GM19240 (cell line): ENCODE measurements around the gene CD37.
A peak's percentile ranks its signal among the peaks of the same experiment; 100 is the strongest.
"Not testable (repeated sequence)": the region's sequence is repeated elsewhere in the genome, so short reads cannot be mapped to it uniquely, and the experiment has no call there.

Experiments
- DNase-seq: peaks from one replicate; pipeline ENCODE4 v3.0.0; 2011; ENCODE audit warnings: low spot score; ENCODE audit not compliant: insufficient read length

CD37 gene

DNA sequence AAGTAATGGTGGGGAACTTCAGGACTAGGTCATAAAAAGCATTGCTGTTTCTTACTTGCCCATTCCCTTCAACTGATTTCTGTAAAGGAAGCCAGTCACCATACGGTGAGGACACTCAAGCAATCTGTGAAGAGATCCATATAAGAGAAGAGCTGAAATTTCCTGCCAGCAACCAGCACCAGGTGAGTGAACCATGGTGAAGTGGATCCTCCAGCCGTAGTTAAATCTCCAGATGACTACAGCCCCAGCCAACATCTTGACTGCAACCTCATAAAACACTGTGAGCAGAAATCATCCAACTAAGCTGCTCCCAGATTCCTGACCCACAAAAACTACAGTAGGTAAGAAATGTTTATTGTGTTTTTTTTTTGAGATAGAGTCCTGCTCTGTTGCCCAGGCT is 6.5 kb upstream of the CD37 start:
- DNase-seq: no peak

DNA sequence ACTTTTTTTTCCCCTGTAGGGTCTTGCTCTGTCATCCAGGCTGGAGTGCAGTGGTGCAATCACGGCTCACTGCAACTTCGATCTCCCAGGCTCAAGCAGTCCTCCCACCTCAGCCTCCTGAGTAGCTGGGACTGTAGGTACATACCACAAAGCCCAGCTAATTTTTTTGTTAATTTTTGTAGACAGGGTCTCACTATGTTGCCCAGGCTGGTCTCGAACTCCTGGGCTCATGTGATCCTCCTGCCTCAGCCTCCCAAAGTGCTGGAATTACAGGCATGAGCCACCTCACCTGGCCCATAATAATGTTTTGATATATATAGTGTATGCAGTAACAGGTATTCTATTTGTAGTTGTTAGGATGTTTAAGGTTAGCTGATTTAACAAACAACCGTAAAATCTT is 4.0 kb upstream of the CD37 start:
- not testable (repeated sequence) for DNase-seq

- no peak for DNase-seq
Observed at GRCh38 chr19:49331616-49332055, 3.6 kb upstream of the CD37 start.

GRCh38 chr19:49332691-49333417 is 2.4 kb upstream of the CD37 start:
- not testable (repeated sequence) for DNase-seq

DNA sequence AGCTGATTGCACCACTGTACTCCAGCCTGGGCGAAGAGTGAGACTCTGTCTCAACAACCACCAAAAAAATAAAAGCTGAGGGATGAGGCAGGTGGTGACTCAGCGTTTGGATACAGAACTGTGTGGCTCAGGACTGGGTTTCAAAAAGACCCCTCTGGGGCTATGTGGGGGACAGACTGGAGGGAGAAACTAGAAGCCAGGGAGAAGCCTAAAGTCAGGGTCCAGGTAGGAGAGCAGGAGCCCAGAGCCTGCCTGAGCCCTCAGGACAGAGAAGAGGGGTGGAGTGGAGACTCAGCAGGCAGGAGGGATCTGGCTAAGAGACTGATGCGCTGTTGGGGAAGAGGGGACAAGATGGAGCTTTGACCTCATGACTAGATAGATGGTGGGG is 1.8 kb upstream of the CD37 start:
- no peak for DNase-seq

DNA sequence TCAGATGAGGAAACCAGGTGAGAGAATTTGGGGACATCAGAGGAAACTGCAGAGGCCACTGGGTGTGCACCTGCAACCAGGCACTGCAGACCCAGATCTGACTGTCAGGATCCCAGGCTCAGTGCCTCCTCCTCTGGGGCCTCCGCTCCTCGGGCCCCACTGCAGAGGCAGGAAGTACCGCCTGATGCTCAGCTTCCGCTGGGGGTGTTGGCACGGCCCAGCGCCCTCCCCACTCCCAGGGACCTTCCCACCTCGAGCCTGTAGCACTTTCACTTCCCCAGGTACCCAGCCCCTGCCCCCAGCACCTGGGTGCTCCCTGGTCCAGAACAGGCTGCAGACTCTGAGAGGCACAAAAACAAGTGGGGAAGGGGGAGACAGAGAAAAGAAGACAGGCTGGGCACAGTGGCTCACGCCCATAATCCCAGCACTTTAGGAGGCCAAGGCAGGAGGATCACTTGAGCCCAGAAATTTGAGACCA is 1.4 kb upstream of the CD37 start:
- DNase-seq: no peak

DNA sequence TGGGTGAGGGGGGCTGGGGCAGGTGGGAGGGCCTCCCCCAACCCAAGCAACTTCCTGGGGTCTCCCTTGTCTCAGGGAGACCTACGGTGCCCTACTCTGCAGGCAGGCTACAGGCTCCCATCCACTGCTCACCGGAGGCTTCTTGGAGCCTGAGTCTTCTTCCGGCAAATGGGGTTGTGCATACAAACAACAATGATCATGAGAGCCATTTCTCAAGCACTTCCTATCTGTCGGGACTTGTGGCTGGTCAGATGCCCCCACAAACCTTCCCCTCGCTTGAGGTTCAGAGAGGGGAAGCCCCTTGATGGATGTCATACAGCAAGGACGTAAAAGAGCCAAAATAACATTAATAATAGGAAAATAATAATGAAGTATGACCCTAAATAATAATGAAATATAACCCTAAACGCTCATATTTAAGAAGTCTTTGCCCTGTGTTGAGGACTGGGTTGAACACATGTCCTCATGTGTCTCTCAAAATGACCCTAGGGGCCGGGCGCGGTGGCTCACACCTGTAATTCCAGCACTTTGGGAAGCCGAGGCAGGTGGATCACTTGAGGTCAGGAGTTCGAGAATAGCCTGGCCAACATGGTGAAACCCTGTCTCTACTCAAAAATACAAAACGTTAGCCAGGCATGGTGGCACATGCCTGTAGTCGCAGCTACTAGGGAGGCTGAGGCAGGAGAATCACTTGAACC is 727 bp downstream of the CD37 start:
- no peak for DNase-seq

DNA sequence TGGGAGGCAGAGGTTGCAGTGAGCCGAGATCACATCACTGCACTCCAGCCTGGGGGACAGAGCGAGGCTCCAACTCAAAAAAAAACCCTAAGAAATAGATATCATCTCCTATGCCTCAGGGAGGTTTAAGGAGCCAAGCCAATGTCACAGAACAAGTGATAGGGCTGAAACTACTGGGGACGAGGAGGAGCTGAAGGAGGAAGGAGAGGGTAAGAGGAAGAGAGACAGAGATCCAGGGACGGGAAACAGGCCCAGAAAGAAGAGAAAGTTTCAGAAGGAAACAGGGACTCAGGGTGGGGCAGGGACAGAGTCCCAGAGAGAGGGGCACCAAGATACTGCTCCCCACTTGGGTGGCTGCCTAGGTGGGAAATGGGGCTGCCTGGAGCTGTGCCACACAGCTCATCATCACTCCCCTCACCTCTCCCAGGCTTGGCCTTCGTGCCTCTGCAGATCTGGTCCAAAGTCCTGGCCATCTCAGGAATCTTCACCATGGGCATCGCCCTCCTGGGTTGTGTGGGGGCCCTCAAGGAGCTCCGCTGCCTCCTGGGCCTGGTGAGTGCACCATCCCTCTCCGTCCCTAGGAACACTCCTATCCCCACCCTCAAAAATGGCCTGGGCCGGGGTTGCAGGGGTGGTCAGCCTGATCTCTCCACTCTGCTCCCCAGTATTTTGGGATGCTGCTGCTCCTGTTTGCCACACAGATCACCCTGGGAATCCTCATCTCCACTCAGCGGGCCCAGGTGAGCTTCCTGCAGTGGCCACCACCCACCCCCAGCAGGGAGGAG is 1.5 kb downstream of the CD37 start:
- DNase-seq: no peak

DNA sequence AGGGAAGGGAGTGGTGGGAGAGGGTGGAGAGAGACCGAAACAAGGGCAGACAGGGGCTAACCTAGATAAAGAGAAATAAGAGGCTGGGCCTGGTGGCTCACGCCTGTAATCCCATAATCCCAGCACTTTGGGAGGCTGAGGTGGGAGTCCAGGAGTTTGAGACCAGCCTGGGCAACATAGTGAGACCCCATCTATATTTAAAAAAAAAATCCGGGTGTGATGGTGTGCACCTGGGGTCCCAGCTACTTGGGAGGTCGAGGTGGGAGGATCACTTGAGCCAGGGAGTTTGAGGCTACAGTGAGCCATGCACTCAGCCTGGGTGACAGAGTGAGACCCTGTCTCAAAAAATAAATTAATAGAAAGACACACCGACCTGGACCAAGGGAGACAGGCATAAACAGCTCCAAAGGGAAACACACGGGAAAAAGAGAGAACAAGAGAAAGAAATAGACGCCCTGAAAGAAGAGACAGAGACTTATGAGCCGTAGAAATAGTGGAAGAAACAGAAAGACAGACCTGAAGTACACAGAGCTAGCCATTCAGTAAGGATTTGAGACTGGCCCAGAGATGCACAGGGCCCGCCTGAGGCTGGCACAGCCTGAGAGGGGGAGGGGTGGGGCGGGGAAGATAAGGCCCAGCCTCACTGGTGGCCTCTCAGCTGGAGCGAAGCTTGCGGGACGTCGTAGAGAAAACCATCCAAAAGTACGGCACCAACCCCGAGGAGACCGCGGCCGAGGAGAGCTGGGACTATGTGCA is 2.2 kb downstream of the CD37 start:
- no peak for DNase-seq

GRCh38 chr19:49338023-49338677 is 2.9 kb downstream of the CD37 start:
- no peak for DNase-seq

DNA sequence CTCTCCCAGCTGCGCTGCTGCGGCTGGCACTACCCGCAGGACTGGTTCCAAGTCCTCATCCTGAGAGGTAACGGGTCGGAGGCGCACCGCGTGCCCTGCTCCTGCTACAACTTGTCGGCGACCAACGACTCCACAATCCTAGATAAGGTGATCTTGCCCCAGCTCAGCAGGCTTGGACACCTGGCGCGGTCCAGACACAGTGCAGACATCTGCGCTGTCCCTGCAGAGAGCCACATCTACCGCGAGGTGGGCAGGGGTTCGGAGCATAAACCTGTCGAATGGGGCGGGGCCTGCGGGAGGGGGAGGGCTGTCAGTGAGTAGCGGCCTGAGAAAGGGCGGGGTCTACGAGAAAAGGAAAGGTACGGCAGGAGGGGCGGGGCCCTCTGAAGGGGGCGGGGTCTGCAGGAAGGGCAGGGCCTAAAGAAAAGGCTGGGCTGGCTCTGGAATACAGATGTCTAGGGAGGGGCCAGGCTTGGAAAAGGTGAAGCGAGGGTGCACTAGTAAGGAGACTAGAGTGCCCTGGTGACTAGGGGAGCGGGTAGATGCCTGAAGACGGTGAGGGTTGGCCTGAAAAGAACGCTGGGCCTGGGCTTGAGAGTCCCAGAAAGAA is 3.6 kb downstream of the CD37 start:
- no peak for DNase-seq

DNA sequence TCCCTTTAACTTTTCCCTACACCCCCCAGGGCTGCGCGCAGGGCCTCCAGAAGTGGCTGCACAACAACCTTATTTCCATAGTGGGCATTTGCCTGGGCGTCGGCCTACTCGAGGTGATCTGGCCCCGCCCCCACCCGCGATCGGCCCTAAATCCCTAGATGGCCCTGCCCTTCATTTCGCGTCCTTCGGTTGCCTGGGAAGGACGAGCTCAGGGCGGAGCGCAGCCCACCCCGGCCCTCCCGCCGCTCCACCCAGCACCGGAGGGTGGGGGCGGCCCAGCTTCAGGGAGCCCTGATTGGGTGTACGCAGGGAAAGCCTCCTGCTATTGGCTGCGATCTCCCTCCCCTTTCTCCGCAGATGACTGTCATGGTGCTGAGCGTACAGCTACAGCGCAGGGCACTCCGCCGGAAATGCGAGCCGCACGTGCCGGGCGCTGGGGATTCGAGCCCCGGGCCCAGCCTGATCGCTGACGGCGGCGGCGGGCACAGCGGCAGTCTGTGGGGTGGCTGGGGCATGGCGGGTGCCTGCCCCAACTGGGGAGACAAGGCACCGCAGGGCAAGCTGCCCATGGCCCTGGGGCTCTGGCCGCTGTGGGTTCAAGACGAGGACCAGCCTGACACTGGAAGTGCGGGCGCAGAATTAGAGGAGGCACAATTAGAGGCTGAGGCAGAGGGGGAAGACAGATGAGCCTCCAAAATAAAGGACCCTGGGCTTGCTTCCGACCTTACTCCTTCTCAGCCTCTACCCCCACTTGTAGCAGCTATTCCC is 4.3 kb downstream of the CD37 start:
- no peak for DNase-seq

DNA sequence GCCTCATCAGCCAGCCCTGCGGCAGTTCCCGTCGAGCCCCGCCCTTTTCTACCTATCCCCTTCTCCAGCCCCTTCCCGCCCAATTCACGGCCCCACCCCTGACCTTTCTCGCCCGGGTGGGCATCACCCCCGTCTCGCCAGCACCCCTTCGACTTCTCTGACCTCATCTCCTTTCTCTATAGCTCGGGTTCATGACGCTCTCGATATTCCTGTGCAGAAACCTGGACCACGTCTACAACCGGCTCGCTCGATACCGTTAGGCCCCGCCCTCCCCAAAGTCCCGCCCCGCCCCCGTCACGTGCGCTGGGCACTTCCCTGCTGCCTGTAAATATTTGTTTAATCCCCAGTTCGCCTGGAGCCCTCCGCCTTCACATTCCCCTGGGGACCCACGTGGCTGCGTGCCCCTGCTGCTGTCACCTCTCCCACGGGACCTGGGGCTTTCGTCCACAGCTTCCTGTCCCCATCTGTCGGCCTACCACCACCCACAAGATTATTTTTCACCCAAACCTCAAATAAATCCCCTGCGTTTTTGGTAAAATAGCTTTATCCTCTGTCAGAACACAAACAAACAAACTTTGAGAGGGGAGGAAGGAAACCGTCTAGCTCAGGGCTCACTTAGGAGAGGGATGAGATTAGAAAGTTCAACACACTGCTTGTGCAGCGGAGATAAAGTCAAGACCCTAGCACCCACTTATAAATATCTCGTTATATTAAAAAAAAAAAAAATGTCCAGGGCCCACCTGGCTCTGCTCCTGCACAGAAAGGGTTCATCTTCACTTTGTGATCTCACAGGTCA is 5.1 kb downstream of the CD37 start:
- DNase-seq: peak; percentile 83

DNA sequence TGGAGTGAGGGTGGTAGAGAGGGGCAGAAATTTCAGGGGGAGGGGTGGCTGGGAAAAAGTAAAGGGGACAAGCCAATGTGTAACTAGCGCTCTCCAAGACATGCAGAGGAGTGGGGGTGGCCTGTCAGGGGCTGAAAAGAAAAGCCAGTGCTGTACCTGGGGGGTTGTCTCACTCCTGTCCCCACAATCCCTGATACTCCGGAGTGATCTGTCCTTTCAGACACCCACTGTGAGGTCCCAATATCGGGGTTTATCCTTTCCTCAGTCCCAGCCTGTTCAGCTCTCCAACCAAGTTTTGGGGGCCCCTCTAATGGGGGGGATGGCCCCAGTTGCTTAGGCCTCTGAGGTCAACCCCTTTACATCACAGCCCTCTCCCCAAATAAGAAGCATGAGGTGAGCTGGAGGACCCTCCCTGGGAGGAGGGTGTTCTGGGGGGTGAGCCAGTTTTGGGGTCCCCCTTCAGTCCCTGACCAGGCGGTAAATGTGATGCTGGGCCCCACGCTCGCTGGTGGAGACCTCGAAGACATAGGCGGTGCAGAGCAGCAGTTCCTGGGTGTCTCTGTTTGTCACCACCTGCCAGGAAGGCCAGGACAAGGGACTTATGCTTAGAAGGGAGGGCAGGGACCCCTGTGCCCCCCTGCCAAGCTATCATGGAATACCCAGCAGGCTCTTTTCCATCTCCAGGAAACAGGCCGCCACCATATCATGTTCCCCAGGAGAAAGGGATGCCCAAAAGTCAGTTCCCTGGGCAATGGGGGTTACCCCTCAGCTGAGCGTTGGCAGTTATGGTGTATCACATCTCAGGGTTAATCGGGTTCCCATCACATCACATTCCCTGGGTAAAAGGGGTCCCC is 5.9 kb downstream of the CD37 start:
- no peak for DNase-seq

GRCh38 chr19:49342291-49342721 is 7.1 kb downstream of the CD37 start:
- no peak for DNase-seq

GRCh38 chr19:49343123-49343522 is 7.9 kb downstream of the CD37 start:
- no peak for DNase-seq

GRCh38 chr19:49344505-49345423 is 9.6 kb downstream of the CD37 start:
- DNase-seq: no peak
